Mesendoderm (in vitro differentiated cells): Measurements from ENCODE around the gene PRDM15.

Source experiments
- DNase-seq: peaks from one replicate; pipeline ENCODE4 v3.0.0; 2013
- H2AK5ac ChIP-seq: 2 replicates; pipeline ENCODE4 v1.6.1; 2013; ENCODE audit warnings: low read length, inconsistent platforms
- H2BK120ac ChIP-seq: 2 replicates; pipeline ENCODE4 v1.6.1; 2013; ENCODE audit warnings: low read depth, mild to moderate bottlenecking, low read length, moderate library complexity, mixed read lengths
- H2BK15ac ChIP-seq: replicated peaks from 2 replicates; pipeline ENCODE4 v1.6.1; 2013; ENCODE audit warnings: low read depth, mild to moderate bottlenecking, moderate library complexity
- H2BK5ac ChIP-seq: 2 replicates; pipeline ENCODE4 v1.6.1; 2013; ENCODE audit warnings: low read length, inconsistent platforms
- H3K18ac ChIP-seq: 2 replicates; pipeline ENCODE4 v1.6.1; 2013; ENCODE audit warnings: mild to moderate bottlenecking, low read length, mixed read lengths
- H3K23ac ChIP-seq: one replicate; pipeline ENCODE4 v1.6.1; 2013; ENCODE audit warnings: low read length
- H3K27ac ChIP-seq: 2 replicates; pipeline ENCODE4 v1.5.1; 2013; ENCODE audit warnings: low read depth, mild to moderate bottlenecking, inconsistent platforms, low read length, moderate library complexity
- H3K27me3 ChIP-seq: 2 replicates; pipeline ENCODE4 v1.6.1; 2013; ENCODE audit warnings: low read length, control low read depth, mild to moderate bottlenecking, inconsistent platforms; ENCODE audit not compliant: insufficient read depth, poor library complexity
- H3K36me3 ChIP-seq: 2 replicates; pipeline ENCODE4 v1.6.1; 2013; ENCODE audit warnings: low read length, inconsistent platforms; ENCODE audit not compliant: control insufficient read depth, insufficient read depth
- H3K4ac ChIP-seq: one replicate; pipeline ENCODE4 v1.6.1; 2013; ENCODE audit warnings: low read depth, mild to moderate bottlenecking, low read length, moderate library complexity
- H3K4me1 ChIP-seq: 2 replicates; pipeline ENCODE4 v1.6.1; 2013; ENCODE audit warnings: low read depth, low read length, inconsistent platforms; ENCODE audit not compliant: control insufficient read depth
- H3K4me2 ChIP-seq: 2 replicates; pipeline ENCODE4 v1.6.1; 2013; ENCODE audit warnings: low read length
- H3K4me3 ChIP-seq: 2 replicates; pipeline ENCODE4 v1.5.1; 2013; ENCODE audit warnings: mild to moderate bottlenecking, low read length
- H3K56ac ChIP-seq: one replicate; pipeline ENCODE4 v1.6.1; 2013; ENCODE audit warnings: low read length
- H3K79me1 ChIP-seq: 2 replicates; pipeline ENCODE4 v1.6.1; 2013; ENCODE audit warnings: low read length, inconsistent platforms
- H3K79me2 ChIP-seq: 2 replicates; pipeline ENCODE4 v1.6.1; 2013; ENCODE audit warnings: mild to moderate bottlenecking, low read length; ENCODE audit not compliant: control insufficient read depth, insufficient read depth
- H3K9ac ChIP-seq: 2 replicates; pipeline ENCODE4 v1.6.1; 2013; ENCODE audit warnings: low read length, inconsistent platforms
- H4K5ac ChIP-seq: one replicate; pipeline ENCODE4 v1.6.1; 2013; ENCODE audit warnings: low read length
- H4K8ac ChIP-seq: one replicate; pipeline ENCODE4 v1.6.1; 2013; ENCODE audit warnings: low read depth, mild to moderate bottlenecking, control low read depth, low read length, moderate library complexity
- WGBS: extraction: QIAGEN DNeasy Blood & Tissue Kit; methylation state at CpG from one replicate; pipeline ENCODE4 v1.1.7; 2013; ENCODE audit warnings: low lambda C conversion rate, missing lambda C conversion rate; ENCODE audit not compliant: insufficient coverage; ENCODE audit errors: extremely low coverage; 5-methylcytosine and 5-hydroxymethylcytosine counted together

Gene PRDM15

GRCh38 chr21:41921021-41921420 is 41.9 kb upstream of the PRDM15 start:
- Histone ChIP-seq H3K4me1 (peaks cover 5% of the 10 kb centered on the region), H3K4ac (no peak overlapping the region), H3K79me2 (no peaks in the 10 kb centered on the region), H3K18ac (no peak overlapping the region), H3K4me2 (no peak overlapping the region), H3K79me1 (no peaks in the 10 kb centered on the region), H3K23ac (no peak overlapping the region), H2BK15ac (no peak overlapping the region), H2BK120ac (no peak overlapping the region), H2AK5ac (no peak overlapping the region), H3K56ac (no peak overlapping the region), H3K36me3 (no peaks in the 10 kb centered on the region), H4K5ac (no peak overlapping the region), H4K8ac (no peak overlapping the region), H3K27ac (no peak overlapping the region), H3K9ac (no peak overlapping the region), H3K27me3 (no peaks in the 10 kb centered on the region), H2BK5ac (no peak overlapping the region), H3K4me3 (no peak overlapping the region)
- DNase-seq = no peak
- no CpG with 5 or more reads among the region's 7 CpGs for WGBS

DNA sequence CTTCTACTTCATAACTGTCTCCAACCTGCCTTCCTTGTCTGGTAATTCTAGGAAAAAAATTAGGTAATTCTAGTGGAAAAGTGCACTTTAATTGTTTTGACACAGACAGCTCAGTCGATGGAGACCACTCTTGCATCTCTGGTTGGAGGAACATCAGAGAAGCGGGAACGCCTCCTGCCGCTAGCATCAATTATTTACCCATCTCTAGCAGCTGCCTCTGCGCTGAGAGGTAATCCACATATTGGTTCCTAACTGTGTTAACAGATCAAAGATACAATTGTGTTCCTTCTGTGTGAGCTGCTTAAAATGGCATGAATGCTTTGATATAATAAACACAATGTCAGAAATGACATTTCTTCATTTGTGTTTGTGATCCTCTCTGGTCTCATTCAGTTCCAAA is 41.3 kb upstream of the PRDM15 start:
- Histone ChIP-seq H3K4me2 (no peak overlapping the region), H3K36me3 (no peaks in the 10 kb centered on the region), H2BK120ac (no peak overlapping the region), H3K4ac (no peak overlapping the region), H3K79me1 (no peaks in the 10 kb centered on the region), H3K27me3 (no peaks in the 10 kb centered on the region), H3K79me2 (no peaks in the 10 kb centered on the region), H3K18ac (no peak overlapping the region), H4K5ac (no peak overlapping the region), H4K8ac (no peak overlapping the region), H3K4me3 (no peak overlapping the region), H3K23ac (no peak overlapping the region), H2AK5ac (no peak overlapping the region), H2BK5ac (no peak overlapping the region), H3K9ac (no peak overlapping the region), H3K4me1 (no peaks in the 10 kb centered on the region), H3K27ac (no peak overlapping the region), H3K56ac (no peak overlapping the region), H2BK15ac (no peak overlapping the region)
- DNase-seq = no peak
- WGBS = no CpG with 5 or more reads among the region's 5 CpGs

- whole genome bisulfite sequencing = no CpG with 5 or more reads among the region's 15 CpGs
- Histone ChIP-seq H3K4me1 (no peaks in the 10 kb centered on the region), H3K56ac (no peak overlapping the region), H3K4me3 (no peak overlapping the region), H3K9ac (no peak overlapping the region), H3K23ac (no peak overlapping the region), H4K8ac (no peak overlapping the region), H2AK5ac (no peak overlapping the region), H3K4me2 (no peak overlapping the region), H2BK120ac (no peak overlapping the region), H3K36me3 (no peaks in the 10 kb centered on the region), H3K18ac (no peak overlapping the region), H3K4ac (no peak overlapping the region), H3K27me3 (no peaks in the 10 kb centered on the region), H3K79me2 (no peaks in the 10 kb centered on the region), H3K79me1 (no peaks in the 10 kb centered on the region), H3K27ac (no peak overlapping the region), H4K5ac (no peak overlapping the region), H2BK5ac (no peak overlapping the region), H2BK15ac (no peak overlapping the region)
- DNase-seq = no peak
Observed at GRCh38 chr21:41919666-41920398, 40.7 kb upstream of the PRDM15 start.

DNA sequence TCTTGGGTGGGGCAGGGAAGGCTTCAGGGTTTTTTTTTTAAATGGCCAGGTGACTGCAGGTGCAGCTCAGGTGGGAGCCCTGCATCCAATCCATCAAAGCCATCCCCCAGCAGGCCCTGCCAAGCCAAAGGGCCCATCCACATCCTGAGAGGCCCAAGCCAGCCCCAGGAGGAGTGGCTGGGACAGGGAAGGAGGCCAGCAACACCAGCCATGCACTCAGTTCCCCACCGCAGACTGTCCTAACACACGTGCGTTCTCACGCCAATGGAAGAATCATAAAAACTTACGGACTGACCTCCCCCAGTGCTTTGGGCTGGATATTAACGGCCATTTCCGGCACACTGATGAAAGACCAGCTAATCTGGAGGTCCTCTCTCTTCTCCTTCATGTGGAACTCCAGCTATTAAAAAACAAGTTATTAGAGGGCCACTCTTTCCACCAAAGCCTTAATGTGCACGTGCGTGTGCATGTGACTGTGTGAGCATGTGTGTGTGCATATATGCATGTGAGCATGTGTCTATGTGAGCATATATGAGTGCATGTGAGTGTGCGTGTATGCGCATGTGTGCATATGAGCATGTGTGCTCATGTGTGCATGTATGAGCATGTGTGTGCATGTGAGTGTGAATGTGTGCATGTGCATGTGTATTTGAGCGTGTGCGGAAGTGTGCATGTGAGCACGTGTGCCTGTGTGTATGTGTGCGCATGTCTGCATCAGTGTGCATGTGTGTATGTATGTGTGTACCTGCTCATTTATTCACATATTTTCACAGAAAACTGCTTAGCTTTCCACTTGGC is 39.6 kb upstream of the PRDM15 start:
- no peak for DNase-seq
- Histone ChIP-seq H3K56ac (no peak overlapping the region), H2BK15ac (no peak overlapping the region), H3K18ac (no peak overlapping the region), H2AK5ac (no peak overlapping the region), H3K23ac (no peak overlapping the region), H4K8ac (no peak overlapping the region), H3K36me3 (no peaks in the 10 kb centered on the region), H3K4me1 (no peaks in the 10 kb centered on the region), H3K9ac (no peak overlapping the region), H2BK5ac (no peak overlapping the region), H3K27me3 (no peaks in the 10 kb centered on the region), H4K5ac (no peak overlapping the region), H3K4me2 (no peak overlapping the region), H2BK120ac (no peak overlapping the region), H3K4me3 (no peak overlapping the region), H3K27ac (no peak overlapping the region), H3K79me1 (no peaks in the 10 kb centered on the region), H3K4ac (no peak overlapping the region), H3K79me2 (no peaks in the 10 kb centered on the region)
- WGBS = no CpG with 5 or more reads among the region's 15 CpGs

DNA sequence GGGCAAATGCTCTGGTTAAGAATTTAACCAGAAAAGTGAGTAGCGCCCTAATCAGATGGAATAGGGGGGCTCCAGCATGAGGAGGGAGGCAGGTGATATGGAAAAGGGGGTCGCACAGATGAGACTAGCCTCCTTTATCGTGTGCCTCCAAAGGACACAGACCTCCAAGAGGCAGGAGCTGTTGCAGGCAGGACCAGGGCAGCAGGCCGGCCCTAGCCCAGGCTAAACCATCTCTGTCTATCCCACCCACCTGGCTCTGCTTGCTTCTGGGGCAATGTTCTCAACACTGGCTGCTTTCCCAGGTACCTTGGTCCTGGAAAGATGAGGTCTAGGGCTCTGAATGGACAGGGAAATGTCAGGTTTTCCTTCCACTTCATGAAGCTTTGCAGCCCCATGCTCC is 38.4 kb upstream of the PRDM15 start:
- Histone ChIP-seq H3K4me1 (no peaks in the 10 kb centered on the region), H3K18ac (no peak overlapping the region), H3K4me2 (no peak overlapping the region), H3K56ac (no peak overlapping the region), H4K8ac (no peak overlapping the region), H3K4me3 (no peak overlapping the region), H3K9ac (no peak overlapping the region), H3K27ac (no peak overlapping the region), H2BK15ac (no peak overlapping the region), H4K5ac (no peak overlapping the region), H2BK120ac (no peak overlapping the region), H3K4ac (no peak overlapping the region), H2AK5ac (no peak overlapping the region), H3K23ac (no peak overlapping the region), H3K79me1 (no peaks in the 10 kb centered on the region), H3K27me3 (no peaks in the 10 kb centered on the region), H2BK5ac (no peak overlapping the region), H3K79me2 (no peaks in the 10 kb centered on the region), H3K36me3 (no peaks in the 10 kb centered on the region)
- no CpG with 5 or more reads among the region's 4 CpGs for WGBS
- DNase-seq = no peak
